HG02798 (cell line): ENCODE data around the gene FAM151A.

Source experiments
- ATAC-seq: cut with Tn5 transposase; IDR thresholded peaks from one replicate; pipeline ENCODE4 v1.9.1; 2021; ENCODE audit warnings: mild to moderate bottlenecking; ENCODE audit not compliant: unreplicated experiment, poor library complexity

Gene FAM151A

GRCh38 chr1:54604572-54605370 is 18.6 kb downstream of the FAM151A start:
- no peak for ATAC-seq

GRCh38 chr1:54604051-54604450 is 19.3 kb downstream of the FAM151A start:
- no peak for ATAC-seq

- no peak for ATAC-seq
Observed at GRCh38 chr1:54603241-54603640, 20.1 kb downstream of the FAM151A start.

- ATAC-seq, result no peak
Observed at GRCh38 chr1:54602554-54602953, 20.8 kb downstream of the FAM151A start.

- ATAC-seq, result no peak
Observed at GRCh38 chr1:54601730-54602129, 21.6 kb downstream of the FAM151A start.

- ATAC-seq, result no peak
Observed at GRCh38 chr1:54600947-54601721, 22.2 kb downstream of the FAM151A start.

GRCh38 chr1:54599211-54599823 is 24.0 kb downstream of the FAM151A start:
- ATAC-seq, result no peak

GRCh38 chr1:54597455-54598030 is 25.8 kb downstream of the FAM151A start:
- ATAC-seq, result no peak

GRCh38 chr1:54596756-54597155 is 26.6 kb downstream of the FAM151A start:
- no peak for ATAC-seq

- no peak for ATAC-seq
Observed at GRCh38 chr1:54595956-54596498, 27.3 kb downstream of the FAM151A start.

- no peak for ATAC-seq
Observed at GRCh38 chr1:54594463-54594862, 28.9 kb downstream of the FAM151A start.

- ATAC-seq, result no peak
Observed at GRCh38 chr1:54593571-54594160, 29.7 kb downstream of the FAM151A start.

- no peak for ATAC-seq
Observed at GRCh38 chr1:54591127-54591756, 32.1 kb downstream of the FAM151A start.

- ATAC-seq, result no peak
Observed at GRCh38 chr1:54588377-54588776, 34.9 kb downstream of the FAM151A start.

GRCh38 chr1:54585181-54586066 is 37.9 kb downstream of the FAM151A start:
- ATAC-seq, result no peak

GRCh38 chr1:54584575-54584974 is 38.8 kb downstream of the FAM151A start:
- no peak for ATAC-seq

- no peak for ATAC-seq
Observed at GRCh38 chr1:54583871-54584270, 39.5 kb downstream of the FAM151A start.

GRCh38 chr1:54583307-54583686 is 40.0 kb downstream of the FAM151A start:
- ATAC-seq, result no peak
